ENCODE measurements around the gene KDM4B.

KDM4B gene

GRCh38 chr19:5096536-5096935 lies 127.6 kb downstream of the KDM4B start:
- peaks cover 41% of the 10 kb centered on the region for H3K36me3 Mint-ChIP-seq
- H3K4me1 Mint-ChIP-seq, result no peaks in the 10 kb centered on the region
- CTCF ChIA-PET, result no interaction called here
- no peaks in the 10 kb centered on the region for H3K27me3 Mint-ChIP-seq
- H3K4me3 Mint-ChIP-seq, result no peak overlapping the region
- no peak for DNase-seq
- no peak overlapping the region for H3K27ac Mint-ChIP-seq
- peaks cover 42% of the 10 kb centered on the region for H3K9me3 Mint-ChIP-seq

- Mint-ChIP-seq H3K27ac (no peak overlapping the region), H3K27me3 (no peaks in the 10 kb centered on the region), H3K4me3 (no peak overlapping the region), H3K36me3 (peaks cover 41% of the 10 kb centered on the region), H3K9me3 (peaks cover 42% of the 10 kb centered on the region), H3K4me1 (no peaks in the 10 kb centered on the region)
- DNase-seq, result no peak
- CTCF ChIA-PET, result no interaction called here
These were observed 128.5 kb downstream of the KDM4B start for GRCh38 chr19:5097331-5097930.

- no peak overlapping the region for H3K4me3 Mint-ChIP-seq
- no peaks in the 10 kb centered on the region for H3K27me3 Mint-ChIP-seq
- H3K27ac Mint-ChIP-seq, result no peak overlapping the region
- peaks cover 42% of the 10 kb centered on the region for H3K9me3 Mint-ChIP-seq
- no peak for DNase-seq
- CTCF ChIA-PET, result no interaction called here
- peaks cover 41% of the 10 kb centered on the region for H3K36me3 Mint-ChIP-seq
- no peaks in the 10 kb centered on the region for H3K4me1 Mint-ChIP-seq
These were observed 129.2 kb downstream of the KDM4B start for GRCh38 chr19:5097959-5098623.

GRCh38 chr19:5098646-5099045 lies 129.7 kb downstream of the KDM4B start:
- no peak for DNase-seq
- Mint-ChIP-seq H3K9me3 (peaks cover 42% of the 10 kb centered on the region), H3K4me1 (no peaks in the 10 kb centered on the region), H3K4me3 (no peak overlapping the region), H3K27ac (no peak overlapping the region), H3K27me3 (no peaks in the 10 kb centered on the region), H3K36me3 (peaks cover 41% of the 10 kb centered on the region)
- CTCF ChIA-PET, result no interaction called here

GRCh38 chr19:5099701-5100221 lies 130.8 kb downstream of the KDM4B start:
- H3K4me1 Mint-ChIP-seq, result no peaks in the 10 kb centered on the region
- peak overlapping the region; percentile 11 for H3K27ac Mint-ChIP-seq
- CTCF ChIA-PET, result no interaction called here
- no peak for DNase-seq
- peaks cover 42% of the 10 kb centered on the region for H3K9me3 Mint-ChIP-seq
- H3K27me3 Mint-ChIP-seq, result no peaks in the 10 kb centered on the region
- H3K4me3 Mint-ChIP-seq, result no peak overlapping the region
- peaks cover 41% of the 10 kb centered on the region for H3K36me3 Mint-ChIP-seq

GRCh38 chr19:5101871-5102270 lies 133.0 kb downstream of the KDM4B start:
- H3K4me1 Mint-ChIP-seq, result no peaks in the 10 kb centered on the region
- no peaks in the 10 kb centered on the region for H3K27me3 Mint-ChIP-seq
- no peak overlapping the region for H3K4me3 Mint-ChIP-seq
- DNase-seq, result no peak
- no peak overlapping the region for H3K27ac Mint-ChIP-seq
- peaks cover 36% of the 10 kb centered on the region for H3K36me3 Mint-ChIP-seq
- H3K9me3 Mint-ChIP-seq, result peaks cover 38% of the 10 kb centered on the region
- CTCF ChIA-PET, result no interaction called here

GRCh38 chr19:5102520-5102919 lies 133.6 kb downstream of the KDM4B start:
- H3K9me3 Mint-ChIP-seq, result peaks cover 33% of the 10 kb centered on the region
- CTCF ChIA-PET, result no interaction called here
- H3K27ac Mint-ChIP-seq, result no peak overlapping the region
- H3K27me3 Mint-ChIP-seq, result no peaks in the 10 kb centered on the region
- DNase-seq, result no peak
- peaks cover 31% of the 10 kb centered on the region for H3K36me3 Mint-ChIP-seq
- no peaks in the 10 kb centered on the region for H3K4me1 Mint-ChIP-seq
- H3K4me3 Mint-ChIP-seq, result no peak overlapping the region

- Mint-ChIP-seq H3K36me3 (peaks cover 26% of the 10 kb centered on the region), H3K4me1 (no peaks in the 10 kb centered on the region), H3K4me3 (no peak overlapping the region), H3K27me3 (no peaks in the 10 kb centered on the region), H3K9me3 (peaks cover 30% of the 10 kb centered on the region), H3K27ac (no peak overlapping the region)
- no peak for DNase-seq
- CTCF ChIA-PET, result no interaction called here
These were observed 134.3 kb downstream of the KDM4B start for GRCh38 chr19:5103061-5103701.

GRCh38 chr19:5103812-5104410 lies 135.0 kb downstream of the KDM4B start:
- CTCF ChIA-PET, result no interaction called here
- H3K36me3 Mint-ChIP-seq, result peaks cover 19% of the 10 kb centered on the region
- no peak overlapping the region for H3K4me3 Mint-ChIP-seq
- H3K9me3 Mint-ChIP-seq, result peaks cover 22% of the 10 kb centered on the region
- H3K27me3 Mint-ChIP-seq, result no peaks in the 10 kb centered on the region
- no peak for DNase-seq
- no peak overlapping the region for H3K27ac Mint-ChIP-seq
- H3K4me1 Mint-ChIP-seq, result no peaks in the 10 kb centered on the region

GRCh38 chr19:5104871-5105351 lies 136.0 kb downstream of the KDM4B start:
- Mint-ChIP-seq H3K27ac (no peak overlapping the region), H3K27me3 (no peaks in the 10 kb centered on the region), H3K9me3 (peaks cover 12% of the 10 kb centered on the region), H3K4me3 (no peak overlapping the region), H3K36me3 (peaks cover 9% of the 10 kb centered on the region), H3K4me1 (no peaks in the 10 kb centered on the region)
- no peak for DNase-seq
- CTCF ChIA-PET, result no interaction called here

- Mint-ChIP-seq H3K4me3 (no peak overlapping the region), H3K4me1 (no peaks in the 10 kb centered on the region), H3K9me3 (peaks cover 1% of the 10 kb centered on the region), H3K27me3 (no peaks in the 10 kb centered on the region), H3K27ac (no peak overlapping the region), H3K36me3 (peaks cover 4% of the 10 kb centered on the region)
- CTCF ChIA-PET, result no interaction called here
- no peak for DNase-seq
These were observed 137.3 kb downstream of the KDM4B start for GRCh38 chr19:5106191-5106726.

GRCh38 chr19:5106971-5107370 lies 138.1 kb downstream of the KDM4B start:
- CTCF ChIA-PET, result no interaction called here
- Mint-ChIP-seq H3K27ac (no peak overlapping the region), H3K27me3 (no peaks in the 10 kb centered on the region), H3K4me1 (no peaks in the 10 kb centered on the region), H3K36me3 (peaks cover 8% of the 10 kb centered on the region), H3K9me3 (no peaks in the 10 kb centered on the region), H3K4me3 (no peak overlapping the region)
- DNase-seq, result no peak

- CTCF ChIA-PET, result no interaction called here
- H3K4me3 Mint-ChIP-seq, result no peak overlapping the region
- DNase-seq, result no peak
- H3K36me3 Mint-ChIP-seq, result peaks cover 9% of the 10 kb centered on the region
- no peak overlapping the region for H3K27ac Mint-ChIP-seq
- H3K9me3 Mint-ChIP-seq, result no peaks in the 10 kb centered on the region
- H3K27me3 Mint-ChIP-seq, result no peaks in the 10 kb centered on the region
- H3K4me1 Mint-ChIP-seq, result no peaks in the 10 kb centered on the region
These were observed 138.7 kb downstream of the KDM4B start for GRCh38 chr19:5107432-5108122.

GRCh38 chr19:5108123-5108596 lies 139.2 kb downstream of the KDM4B start:
- H3K27me3 Mint-ChIP-seq, result no peaks in the 10 kb centered on the region
- no peaks in the 10 kb centered on the region for H3K9me3 Mint-ChIP-seq
- H3K4me1 Mint-ChIP-seq, result no peaks in the 10 kb centered on the region
- CTCF ChIA-PET, result no interaction called here
- H3K4me3 Mint-ChIP-seq, result no peak overlapping the region
- H3K36me3 Mint-ChIP-seq, result peaks cover 11% of the 10 kb centered on the region
- no peak for DNase-seq
- H3K27ac Mint-ChIP-seq, result no peak overlapping the region

All from activated naive CD4-positive, alpha-beta T cell treated with anti-CD3 and anti-CD28 coated beads, Interleukin-2, amount 10 ng/mL, durations not matched to agents 7 days and 5 days (primary cell).